DND-41 (cell line): ENCODE data around the gene PUSL1.

ENCODE experiments used
- ATAC-seq: fragments of 200-7000 bp; cut with Tn5 transposase; 3 replicates; pipeline ENCODE4 v1.9.1; 2021; ENCODE audit warnings: low read depth; ENCODE audit not compliant: insufficient read depth
- DNase-seq: peaks from one replicate; pipeline ENCODE4 v3.0.0-alpha.2; 2020
- H2AFZ ChIP-seq: 2 replicates; pipeline ENCODE4 v1.6.0; 2012; ENCODE audit warnings: low read depth, low read length
- H3K27ac ChIP-seq: 2 replicates; pipeline ENCODE4 v1.5.1; 2012; ENCODE audit warnings: low read length, inconsistent platforms
- H3K27me3 ChIP-seq: fragments of 200-600 bp; sonication (generic); 2 replicates; pipeline ENCODE4 v1.6.0; 2012; ENCODE audit warnings: low read length, mild to moderate bottlenecking, inconsistent platforms; ENCODE audit not compliant: insufficient read depth, poor library complexity
- H3K36me3 ChIP-seq: 2 replicates; pipeline ENCODE4 v1.5.1; 2012; ENCODE audit warnings: low read length, inconsistent platforms; ENCODE audit not compliant: insufficient read depth
- H3K4me1 ChIP-seq: 2 replicates; pipeline ENCODE4 v1.5.1; 2012; ENCODE audit warnings: mild to moderate bottlenecking, low read length; ENCODE audit not compliant: insufficient read depth
- H3K4me2 ChIP-seq: 2 replicates; pipeline ENCODE4 v1.6.0; 2012; ENCODE audit warnings: mild to moderate bottlenecking, moderate library complexity, low read length, inconsistent platforms; ENCODE audit not compliant: insufficient read depth
- H3K4me3 ChIP-seq, 2 experiments: fragments of 200-600 bp in 1 of 2; shearing (Covaris generic) in 1 of 2; 2 replicates each; pipeline ENCODE4 v1.5.1; 2012 to 2016; ENCODE audit warnings: inconsistent platforms in 2 of 2, low read length in 2 of 2, mild to moderate bottlenecking in 2 of 2, low read depth in 1 of 2, moderate library complexity in 1 of 2
- H3K79me2 ChIP-seq: 2 replicates; pipeline ENCODE4 v1.6.0; 2012; ENCODE audit warnings: low read length, inconsistent platforms; ENCODE audit not compliant: insufficient read depth
- H3K9ac ChIP-seq: 2 replicates; pipeline ENCODE4 v1.6.0; 2012; ENCODE audit warnings: low read depth, mild to moderate bottlenecking, inconsistent platforms, low read length, moderate library complexity
- H3K9me3 ChIP-seq: 2 replicates; pipeline ENCODE4 v1.5.1; 2012; ENCODE audit warnings: low read length, moderate library complexity, mild to moderate bottlenecking, inconsistent platforms; ENCODE audit not compliant: insufficient read depth, severe bottlenecking
- H4K20me1 ChIP-seq: 2 replicates; pipeline ENCODE4 v1.6.0; 2012; ENCODE audit warnings: low read length; ENCODE audit not compliant: insufficient read depth
- CTCF ChIP-seq: IDR thresholded peaks from 2 replicates; pipeline ENCODE4 v1.5.1; 2012; ENCODE audit warnings: borderline replicate concordance, low read length, moderate library complexity, mild to moderate bottlenecking; ENCODE audit not compliant: poor library complexity, severe bottlenecking; ENCODE audit errors: extremely low read depth
- EZH2 ChIP-seq: IDR thresholded peaks from 3 replicates; pipeline ENCODE4 v1.6.1; 2012; ENCODE audit warnings: borderline replicate concordance, low read depth, mild to moderate bottlenecking, moderate library complexity, low read length, inconsistent platforms; ENCODE audit not compliant: severe bottlenecking

Gene PUSL1

GRCh38 chr1:1356796-1357401, 48.5 kb downstream of the PUSL1 start:
- no peaks in the 10 kb centered on the region for H3K9me3 ChIP-seq
- no peak overlapping the region for H3K9ac ChIP-seq
- no peak overlapping the region for H3K4me3 ChIP-seq
- no peaks in the 10 kb centered on the region for H3K27me3 ChIP-seq
- H4K20me1 ChIP-seq = peaks cover 17% of the 10 kb centered on the region
- no peaks in the 10 kb centered on the region for H3K79me2 ChIP-seq
- no peak for TF ChIP-seq CTCF
- TF ChIP-seq EZH2 = no peak
- H3K36me3 ChIP-seq = no peaks in the 10 kb centered on the region
- H3K4me1 ChIP-seq = no peaks in the 10 kb centered on the region
- 0 out of 3 replicates have a peak, but pooled peaks have one; percentile 8 for ATAC-seq
- no peak overlapping the region for H2AFZ ChIP-seq
- no peak overlapping the region for H3K4me2 ChIP-seq
- no peak for DNase-seq
- no peak overlapping the region for H3K27ac ChIP-seq

- H4K20me1 ChIP-seq = 0 out of 2 replicates have a peak, but pooled peaks cover 8% of the 10 kb centered on the region
- no peaks in the 10 kb centered on the region for H3K79me2 ChIP-seq
- no peak overlapping the region for H3K4me3 ChIP-seq
- no peaks in the 10 kb centered on the region for H3K4me1 ChIP-seq
- H3K9me3 ChIP-seq = no peaks in the 10 kb centered on the region
- no peak overlapping the region for H3K4me2 ChIP-seq
- no peaks in the 10 kb centered on the region for H3K27me3 ChIP-seq
- no peak overlapping the region for H2AFZ ChIP-seq
- no peak overlapping the region for H3K27ac ChIP-seq
- DNase-seq = no peak
- H3K36me3 ChIP-seq = no peaks in the 10 kb centered on the region
- TF ChIP-seq CTCF (no peak), EZH2 (no peak)
- no peak overlapping the region for H3K9ac ChIP-seq
- no peak for ATAC-seq
Observed at GRCh38 chr1:1357871-1358432, 49.6 kb downstream of the PUSL1 start.

- H3K27me3 ChIP-seq = no peaks in the 10 kb centered on the region
- ATAC-seq (no peak), DNase-seq (no peak)
- no peak within 1 kb of the TSS for H3K4me2 ChIP-seq
- H3K4me3 ChIP-seq = no peak within 1 kb of the TSS
- H3K36me3 ChIP-seq = no peaks in the 10 kb centered on the region
- no peaks in the 10 kb centered on the region for H3K9me3 ChIP-seq
- no peak for TF ChIP-seq CTCF
- no peaks in the 10 kb centered on the region for H3K79me2 ChIP-seq
- H4K20me1 ChIP-seq = 0 out of 2 replicates have a peak, but pooled peaks cover 4% of the 10 kb centered on the region
- H3K9ac ChIP-seq = no peak within 1 kb of the TSS
- H2AFZ ChIP-seq = no peak within 1 kb of the TSS
- no peak within 1 kb of the TSS for H3K27ac ChIP-seq
- H3K4me1 ChIP-seq = no peaks in the 10 kb centered on the region
Observed at GRCh38 chr1:1358433-1359271, 50.3 kb downstream of the PUSL1 start, which contains the start of gene MXRA8. MXRA8 (minus strand) TSS chr1:1358555; CDS start chr1:1358504, 51 bp downstream.
